Endodermal cell (in vitro differentiated cells): Measurements from ENCODE around the gene POR. TPM values are rescaled to one million over a fixed set of nuclear protein-coding genes. Genes with fewer than 3 reads are reported as not detected.

Source experiments
- DNase-seq: peaks from one replicate; pipeline ENCODE4 v3.0.0-alpha.2; 2017
- H3K27ac ChIP-seq: 2 replicates; pipeline ENCODE4 v1.5.1; 2013; ENCODE audit warnings: mild to moderate bottlenecking, low read depth, low read length, moderate library complexity
- H3K27me3 ChIP-seq: 2 replicates; pipeline ENCODE4 v1.6.1; 2013; ENCODE audit warnings: mild to moderate bottlenecking, low read length, moderate library complexity; ENCODE audit not compliant: insufficient read depth, control insufficient read depth, poor library complexity, severe bottlenecking
- H3K36me3 ChIP-seq: 2 replicates; pipeline ENCODE4 v1.7.0; 2013; ENCODE audit warnings: mild to moderate bottlenecking, low read length, moderate library complexity; ENCODE audit not compliant: control insufficient read depth, insufficient read depth
- H3K4me1 ChIP-seq: one replicate; pipeline ENCODE4 v1.7.0; 2013; ENCODE audit warnings: low read length; ENCODE audit not compliant: control insufficient read depth, insufficient read depth
- H3K4me3 ChIP-seq: 2 replicates; pipeline ENCODE4 v1.5.1; 2013; ENCODE audit warnings: mild to moderate bottlenecking, low read length, moderate library complexity
- H3K9ac ChIP-seq: 2 replicates; pipeline ENCODE4 v1.6.1; 2013; ENCODE audit warnings: mild to moderate bottlenecking, low read length, moderate library complexity; ENCODE audit not compliant: poor library complexity, severe bottlenecking; ENCODE audit errors: extremely low read depth
- H3K9me3 ChIP-seq: 2 replicates; pipeline ENCODE4 v1.6.1; 2013; ENCODE audit warnings: mild to moderate bottlenecking, low read length, moderate library complexity; ENCODE audit not compliant: control insufficient read depth
- H3K27ac Mint-ChIP-seq: 2 replicates; pipeline ENCODE4 v1.8.0; 2020; ENCODE audit warnings: mixed read lengths
- H3K27me3 Mint-ChIP-seq: 2 replicates; pipeline ENCODE4 v1.8.0; 2021; ENCODE audit warnings: mild to moderate bottlenecking, mixed read lengths; ENCODE audit not compliant: insufficient read depth
- H3K36me3 Mint-ChIP-seq: 2 replicates; pipeline ENCODE4 v1.8.0; 2020; ENCODE audit warnings: low read depth, mixed read lengths
- H3K4me1 Mint-ChIP-seq: 2 replicates; pipeline ENCODE4 v1.8.0; 2020; ENCODE audit warnings: mixed read lengths
- H3K4me3 Mint-ChIP-seq: 2 replicates; pipeline ENCODE4 v1.8.0; 2020; ENCODE audit warnings: mild to moderate bottlenecking, moderate library complexity, mixed read lengths
- H3K9me3 Mint-ChIP-seq: 2 replicates; pipeline ENCODE4 v1.8.0; 2020; ENCODE audit warnings: mild to moderate bottlenecking, mixed read lengths
- CTCF ChIP-seq: fragments of 200-600 bp; sonication (generic); conservative IDR thresholded peaks from 2 replicates; pipeline ENCODE4 v1.5.0; 2021; ENCODE audit warnings: antibody characterized with exemption, mild to moderate bottlenecking
- WGBS, 2 experiments: methylation state at CpG; one replicate each; pipeline versions ENCODE4 v1.1.5 to v1.1.7; 2013; ENCODE audit warnings: missing lambda C conversion rate in 2 of 2, mixed read lengths in 1 of 2; ENCODE audit not compliant: insufficient coverage in 1 of 2, insufficient read length in 1 of 2; 5-methylcytosine and 5-hydroxymethylcytosine counted together
- total RNA-seq, 2 donors: library from RNA; stranded (reverse); fragmentation: NEBNext Ultra II Directional in 1 of 2; extraction: Animal tissue kit (Norgen Biotek cat#: 25700) in 1 of 2; gene quantifications; 2 replicates in 1 of 2; 3 replicates in 1 of 2; pipeline ENCODE4 v1.2.1, GENCODE V29; 2021

Gene POR
- total RNA-seq, 2 donors from 2014 or later = 85.2 to 92.9 TPM

DNA sequence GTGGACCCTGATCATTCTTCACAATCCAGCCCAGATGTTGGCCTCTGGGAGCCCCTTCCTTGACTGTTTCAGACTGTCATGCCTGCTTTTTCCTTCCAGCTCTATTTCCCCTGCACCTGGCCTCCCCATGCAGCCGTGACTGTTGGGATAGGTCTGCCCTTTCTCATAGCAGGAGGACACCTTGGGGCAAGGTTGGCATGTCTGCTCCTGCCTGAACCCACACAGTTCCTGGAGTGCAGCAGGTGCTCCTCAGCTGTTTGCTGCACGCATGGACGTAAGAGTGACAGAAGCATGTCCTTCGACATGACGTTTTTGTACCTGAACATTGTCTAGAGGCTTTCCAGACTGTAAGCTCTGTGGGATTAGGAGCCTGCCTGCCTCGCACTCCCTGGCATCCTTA lies 24.0 kb downstream of the POR start:
- no peaks in the 10 kb centered on the region for H3K27me3 ChIP-seq
- H3K27ac ChIP-seq = no peak overlapping the region
- H3K4me1 Mint-ChIP-seq = no peaks in the 10 kb centered on the region
- H3K4me3 ChIP-seq = no peak overlapping the region
- H3K9me3 Mint-ChIP-seq = peaks cover 2% of the 10 kb centered on the region
- no peak for TF ChIP-seq CTCF
- H3K4me1 ChIP-seq = no peaks in the 10 kb centered on the region
- 95 to 97% methylated on average over 6 of the region's 6 CpGs for WGBS, 2 experiments
- H3K36me3 ChIP-seq = peaks cover 15% of the 10 kb centered on the region
- no peaks in the 10 kb centered on the region for H3K9me3 ChIP-seq
- no peak overlapping the region for H3K27ac Mint-ChIP-seq
- no peak overlapping the region for H3K9ac ChIP-seq
- peaks cover 35% of the 10 kb centered on the region for H3K36me3 Mint-ChIP-seq
- no peaks in the 10 kb centered on the region for H3K27me3 Mint-ChIP-seq
- DNase-seq = no peak
- no peak overlapping the region for H3K4me3 Mint-ChIP-seq

DNA sequence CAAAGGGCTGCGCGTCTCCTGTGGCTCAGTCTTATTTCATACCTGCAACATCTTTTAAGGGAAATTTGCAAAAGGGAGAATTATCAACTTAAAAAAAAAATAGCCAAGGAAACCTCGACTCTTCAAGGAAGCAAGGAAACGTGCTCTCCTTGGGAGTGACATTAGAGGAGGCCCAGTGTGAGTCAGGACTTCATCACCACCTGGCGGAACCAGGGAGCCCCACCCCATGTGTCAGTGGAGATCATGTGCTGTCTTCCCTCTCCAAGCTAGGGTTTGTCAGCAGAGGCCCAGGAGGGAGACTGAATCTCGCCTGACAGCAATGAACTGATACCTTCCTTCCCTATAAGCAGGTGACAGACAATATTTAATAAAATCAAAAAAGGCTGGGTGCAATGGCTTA lies 28.9 kb downstream of the POR start:
- Mint-ChIP-seq H3K27me3 (no peaks in the 10 kb centered on the region), H3K27ac (no peak overlapping the region), H3K4me3 (no peak overlapping the region), H3K36me3 (peaks cover 18% of the 10 kb centered on the region), H3K9me3 (no peaks in the 10 kb centered on the region), H3K4me1 (no peaks in the 10 kb centered on the region)
- no peak for DNase-seq
- no peaks in the 10 kb centered on the region for H3K9me3 ChIP-seq
- H3K4me3 ChIP-seq = no peak overlapping the region
- no peaks in the 10 kb centered on the region for H3K27me3 ChIP-seq
- no peaks in the 10 kb centered on the region for H3K4me1 ChIP-seq
- no peak for TF ChIP-seq CTCF
- no peak overlapping the region for H3K9ac ChIP-seq
- 91% methylated on average over 5 to 6 of the region's 6 CpGs for WGBS, 2 experiments
- no peak overlapping the region for H3K27ac ChIP-seq
- peaks cover 12% of the 10 kb centered on the region for H3K36me3 ChIP-seq

DNA sequence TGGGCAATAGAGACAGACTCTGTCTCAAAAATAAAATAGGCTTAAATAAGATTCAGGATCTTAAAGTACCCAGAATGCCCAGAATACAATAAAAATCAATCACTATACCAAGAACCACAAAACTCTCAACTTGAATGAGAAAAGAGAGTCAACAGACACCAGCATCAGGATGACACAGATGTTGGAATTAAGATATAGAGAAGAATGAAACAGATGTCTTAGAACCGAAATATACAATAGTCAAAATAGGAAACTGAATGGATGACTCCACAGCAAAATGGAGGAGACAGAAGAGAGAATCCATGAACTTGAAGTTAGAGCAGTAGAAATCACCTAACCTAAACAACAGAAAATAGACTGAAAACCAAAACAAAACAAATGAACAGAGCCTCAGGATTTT lies 29.6 kb downstream of the POR start:
- Histone ChIP-seq H3K36me3 (peaks cover 12% of the 10 kb centered on the region), H3K4me1 (no peaks in the 10 kb centered on the region), H3K4me3 (no peak overlapping the region), H3K9ac (no peak overlapping the region), H3K27me3 (no peaks in the 10 kb centered on the region), H3K9me3 (no peaks in the 10 kb centered on the region), H3K27ac (no peak overlapping the region)
- 93 to 100% methylated on average over 1 of the region's 1 CpG for WGBS, 2 experiments
- Mint-ChIP-seq H3K27me3 (no peaks in the 10 kb centered on the region), H3K4me1 (no peaks in the 10 kb centered on the region), H3K27ac (no peak overlapping the region), H3K9me3 (no peaks in the 10 kb centered on the region), H3K4me3 (no peak overlapping the region), H3K36me3 (peaks cover 16% of the 10 kb centered on the region)
- no peak for DNase-seq
- no peak for TF ChIP-seq CTCF
